ENCODE data around the gene NSUN6. TPM values are rescaled to one million over a fixed set of nuclear protein-coding genes. Genes with fewer than 3 reads are reported as not detected.

NSUN6 gene
- total RNA-seq, 1 donor from 2014 or later, result 10.8 TPM

GRCh38 chr10:18687195-18687594 lies 35.8 kb upstream of the NSUN6 start:
- no peaks in the 10 kb centered on the region for H3K36me3 ChIP-seq (ENCODE audit: control insufficient read depth, insufficient read depth, low read length)
- H3K4me3 ChIP-seq (ENCODE audit: low read depth, low read length), result no peak overlapping the region
- H3K27me3 ChIP-seq (ENCODE audit: control insufficient read depth, insufficient read depth, low read length), result no peaks in the 10 kb centered on the region
- DNase-seq (ENCODE audit: low read depth) (no peak), FAIRE-seq (no peak)
- no peak for TF ChIP-seq CTCF (IDR thresholded peaks at IDR 0.05; ENCODE audit: insufficient read depth, low read length, severe bottlenecking)

- Histone ChIP-seq H3K27me3 (ENCODE audit: control insufficient read depth, insufficient read depth, low read length) (no peaks in the 10 kb centered on the region), H3K4me3 (ENCODE audit: low read depth, low read length) (no peak overlapping the region), H3K36me3 (ENCODE audit: control insufficient read depth, insufficient read depth, low read length) (no peaks in the 10 kb centered on the region)
- DNase-seq (ENCODE audit: low read depth), result no peak
- FAIRE-seq, result no peak
- no peak for TF ChIP-seq CTCF (IDR thresholded peaks at IDR 0.05; ENCODE audit: insufficient read depth, low read length, severe bottlenecking)
These were observed 34.2 kb upstream of the NSUN6 start for GRCh38 chr10:18685555-18685954.

- H3K36me3 ChIP-seq (ENCODE audit: control insufficient read depth, insufficient read depth, low read length), result no peaks in the 10 kb centered on the region
- DNase-seq (ENCODE audit: low read depth) (no peak), FAIRE-seq (no peak)
- H3K27me3 ChIP-seq (ENCODE audit: control insufficient read depth, insufficient read depth, low read length), result no peaks in the 10 kb centered on the region
- TF ChIP-seq CTCF (IDR thresholded peaks at IDR 0.05; ENCODE audit: insufficient read depth, low read length, severe bottlenecking), result no peak
- no peak overlapping the region for H3K4me3 ChIP-seq (ENCODE audit: low read depth, low read length)
These were observed 33.6 kb upstream of the NSUN6 start for GRCh38 chr10:18684953-18685352.

- FAIRE-seq, result no peak
These were observed 33.0 kb upstream of the NSUN6 start for GRCh38 chr10:18684416-18684815.

GRCh38 chr10:18683427-18683826 lies 32.0 kb upstream of the NSUN6 start:
- no peak for TF ChIP-seq CTCF (IDR thresholded peaks at IDR 0.05; ENCODE audit: insufficient read depth, low read length, severe bottlenecking)
- Histone ChIP-seq H3K36me3 (ENCODE audit: control insufficient read depth, insufficient read depth, low read length) (no peaks in the 10 kb centered on the region), H3K27me3 (ENCODE audit: control insufficient read depth, insufficient read depth, low read length) (no peaks in the 10 kb centered on the region), H3K4me3 (ENCODE audit: low read depth, low read length) (no peak overlapping the region)
- FAIRE-seq, result no peak
- peak; percentile 72 for DNase-seq (ENCODE audit: low read depth)

More at GRCh38 chr10:18684416-18684815, 33.0 kb upstream of the NSUN6 start:
- TF ChIP-seq CTCF (IDR thresholded peaks at IDR 0.05; ENCODE audit: insufficient read depth, low read length, severe bottlenecking), result no peak
- Histone ChIP-seq H3K4me3 (ENCODE audit: low read depth, low read length) (no peak overlapping the region), H3K27me3 (ENCODE audit: control insufficient read depth, insufficient read depth, low read length) (no peaks in the 10 kb centered on the region), H3K36me3 (ENCODE audit: control insufficient read depth, insufficient read depth, low read length) (no peaks in the 10 kb centered on the region)
- no peak for DNase-seq (ENCODE audit: low read depth)

GRCh38 chr10:18681971-18682411 lies 30.6 kb upstream of the NSUN6 start:
- no peak overlapping the region for H3K4me3 ChIP-seq (ENCODE audit: low read depth, low read length)
- no peaks in the 10 kb centered on the region for H3K27me3 ChIP-seq (ENCODE audit: control insufficient read depth, insufficient read depth, low read length)
- no peak for TF ChIP-seq CTCF (IDR thresholded peaks at IDR 0.05; ENCODE audit: insufficient read depth, low read length, severe bottlenecking)
- FAIRE-seq (no peak), DNase-seq (ENCODE audit: low read depth) (peak; percentile 83)
- no peaks in the 10 kb centered on the region for H3K36me3 ChIP-seq (ENCODE audit: control insufficient read depth, insufficient read depth, low read length)
